Measurements from ENCODE around the gene STX2. TPM values are rescaled to one million over a fixed set of nuclear protein-coding genes. Genes with fewer than 3 reads are reported as not detected.

Gene STX2
- total RNA-seq, 1 experiment from 2014 or later, result 37.8 TPM

DNA sequence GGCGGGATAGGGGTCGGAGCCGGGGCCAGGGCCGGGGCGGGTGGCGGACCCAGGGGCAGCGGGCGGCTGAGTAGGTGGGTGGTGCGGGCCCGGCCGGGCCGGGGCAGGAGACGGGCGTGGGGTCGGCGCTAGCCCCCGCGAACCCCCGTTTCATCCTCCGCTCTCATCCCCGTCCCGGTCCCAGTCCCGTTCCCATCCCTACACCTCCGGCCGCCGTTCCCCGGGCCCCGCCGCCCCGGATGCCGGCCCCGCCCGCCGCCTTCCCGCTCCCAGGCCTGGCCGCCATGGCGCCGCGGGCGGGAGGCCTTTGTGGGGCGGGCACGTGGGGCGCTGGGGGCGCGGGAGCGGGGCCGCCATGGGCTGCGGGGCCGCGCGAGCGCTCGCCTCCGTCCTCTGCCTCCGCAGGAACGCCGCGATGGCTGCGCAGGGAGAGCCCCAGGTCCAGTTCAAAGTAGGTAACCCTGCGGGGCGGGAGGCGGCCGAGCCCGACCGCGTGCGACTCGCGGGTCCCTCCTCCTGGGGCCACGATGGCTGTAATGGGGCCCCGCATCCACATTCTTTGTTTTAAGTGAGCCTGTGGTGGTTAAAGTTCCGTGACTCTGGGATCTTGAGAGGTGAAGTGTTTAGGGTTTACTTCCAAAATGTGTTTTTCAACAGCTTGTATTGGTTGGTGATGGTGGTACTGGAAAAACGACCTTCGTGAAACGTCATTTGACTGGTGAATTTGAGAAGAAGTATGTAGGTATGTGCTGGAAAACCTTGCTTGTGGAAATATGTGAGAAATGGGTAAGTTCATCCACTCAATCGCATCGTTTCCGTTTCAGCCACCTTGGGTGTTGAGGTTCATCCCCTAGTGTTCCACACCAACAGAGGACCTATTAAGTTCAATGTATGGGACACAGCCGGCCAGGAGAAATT is 33.4 kb upstream of the STX2 start:
- H3K4me3 ChIP-seq (ENCODE audit: low read depth, low read length, poor library complexity, severe bottlenecking), result peak overlapping the region; percentile 66
- H3K9me3 ChIP-seq (ENCODE audit: low read depth, low read length, poor library complexity, severe bottlenecking), result no peaks in the 10 kb centered on the region
- intact Hi-C loops (cut with micrococcal nuclease; ENCODE audit: unreplicated experiment), result loop anchor here (5.0 kb wide), 1 partner anchor 35 kb away; the partner anchor contains the start of gene STX2
- ChIA-PET CTCF (no interaction called here), POLR2A (ENCODE audit: low non-redundant PET) (no interaction called here)
- BruUV-seq (replicated peaks), result no TSS peak
- H3K4me1 ChIP-seq (ENCODE audit: insufficient read depth, low read length, poor library complexity, severe bottlenecking), result peaks cover 19% of the 10 kb centered on the region
- peak overlapping the region; percentile 96 for H3K27ac ChIP-seq (ENCODE audit: low read depth, low read length, poor library complexity, severe bottlenecking)
- peaks cover 49% of the 10 kb centered on the region for H3K36me3 ChIP-seq (ENCODE audit: insufficient read depth, low read length, poor library complexity, severe bottlenecking)
- no peak for TF ChIP-seq EZH2 (IDR thresholded peaks at IDR 0.05; ENCODE audit: borderline replicate concordance, low read depth, low read length, poor library complexity, severe bottlenecking)
- TF ChIP-seq, protein P1, sequence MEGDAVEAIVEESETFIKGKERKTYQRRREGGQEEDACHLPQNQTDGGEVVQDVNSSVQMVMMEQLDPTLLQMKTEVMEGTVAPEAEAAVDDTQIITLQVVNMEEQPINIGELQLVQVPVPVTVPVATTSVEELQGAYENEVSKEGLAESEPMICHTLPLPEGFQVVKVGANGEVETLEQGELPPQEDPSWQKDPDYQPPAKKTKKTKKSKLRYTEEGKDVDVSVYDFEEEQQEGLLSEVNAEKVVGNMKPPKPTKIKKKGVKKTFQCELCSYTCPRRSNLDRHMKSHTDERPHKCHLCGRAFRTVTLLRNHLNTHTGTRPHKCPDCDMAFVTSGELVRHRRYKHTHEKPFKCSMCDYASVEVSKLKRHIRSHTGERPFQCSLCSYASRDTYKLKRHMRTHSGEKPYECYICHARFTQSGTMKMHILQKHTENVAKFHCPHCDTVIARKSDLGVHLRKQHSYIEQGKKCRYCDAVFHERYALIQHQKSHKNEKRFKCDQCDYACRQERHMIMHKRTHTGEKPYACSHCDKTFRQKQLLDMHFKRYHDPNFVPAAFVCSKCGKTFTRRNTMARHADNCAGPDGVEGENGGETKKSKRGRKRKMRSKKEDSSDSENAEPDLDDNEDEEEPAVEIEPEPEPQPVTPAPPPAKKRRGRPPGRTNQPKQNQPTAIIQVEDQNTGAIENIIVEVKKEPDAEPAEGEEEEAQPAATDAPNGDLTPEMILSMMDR (conservative IDR thresholded peaks at IDR 0.05; ENCODE audit: low read depth, low read length), result no peak
- H3K27me3 ChIP-seq (replicated peaks; ENCODE audit: insufficient read depth, low read depth, low read length, poor library complexity), result no peaks in the 10 kb centered on the region
- DNase-seq (ENCODE audit: low spot score), result peak; percentile 54

DNA sequence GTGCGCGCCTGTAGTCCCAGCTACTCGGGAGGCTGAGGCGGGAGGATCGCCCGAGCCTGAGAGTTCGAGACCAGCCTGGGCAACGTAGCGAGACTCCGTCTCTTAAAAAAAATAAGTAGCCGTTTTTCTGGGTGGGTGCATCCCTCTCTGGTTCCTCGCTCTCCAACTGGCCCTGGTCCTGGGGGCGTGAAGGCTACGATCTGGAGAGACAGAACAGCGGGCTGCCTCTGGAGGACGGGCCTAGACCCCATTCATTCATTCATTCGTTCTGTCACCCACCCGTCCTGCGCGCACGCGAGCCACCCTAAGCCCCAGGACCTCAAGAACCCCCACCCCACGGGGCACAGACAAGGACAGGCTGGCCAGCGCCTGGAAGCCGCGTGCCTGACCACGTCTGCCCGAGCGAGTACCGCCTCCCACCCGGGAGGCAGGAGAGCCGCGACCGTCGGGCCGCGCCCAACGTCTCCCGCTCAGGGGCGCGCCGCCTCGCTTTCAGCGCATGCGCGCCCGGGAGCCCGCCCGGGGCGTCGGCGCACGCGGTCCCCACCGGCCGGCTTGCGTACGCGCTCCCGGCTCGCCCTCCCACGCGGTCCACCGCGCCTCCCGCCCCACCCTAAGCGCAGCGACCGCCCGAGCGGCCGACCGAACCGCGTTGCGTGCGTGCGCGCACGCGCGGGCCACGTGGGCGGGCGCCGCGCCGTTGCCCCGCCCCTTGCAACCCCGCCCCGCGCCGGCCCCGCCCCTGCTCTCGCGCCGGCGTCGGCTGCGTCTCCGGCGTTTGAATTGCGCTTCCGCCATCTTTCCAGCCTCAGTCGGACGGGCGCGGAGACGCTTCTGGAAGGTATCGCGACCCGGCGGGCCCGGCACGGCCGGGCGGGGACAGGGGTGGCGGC is 32.5 kb upstream of the STX2 start, which contains the start of gene RAN:
Gene RAN (plus strand): TSS at position 781 of the 893 bp plus-strand sequence. CDS start 528 bp downstream, outside the sequence.
- Histone ChIP-seq H3K4me3 (ENCODE audit: low read depth, low read length, poor library complexity, severe bottlenecking) (peak within 1 kb of the TSS; percentile 66), H3K9me3 (ENCODE audit: low read depth, low read length, poor library complexity, severe bottlenecking) (no peaks in the 10 kb centered on the region), H3K36me3 (ENCODE audit: insufficient read depth, low read length, poor library complexity, severe bottlenecking) (peaks cover 40% of the 10 kb centered on the region), H3K4me1 (ENCODE audit: insufficient read depth, low read length, poor library complexity, severe bottlenecking) (peaks cover 19% of the 10 kb centered on the region), H3K27ac (ENCODE audit: low read depth, low read length, poor library complexity, severe bottlenecking) (peak within 1 kb of the TSS; percentile 96), H3K27me3 (replicated peaks; ENCODE audit: insufficient read depth, low read depth, low read length, poor library complexity) (no peaks in the 10 kb centered on the region)
- TSS peak; percentile 75 for BruUV-seq (replicated peaks)
- POLR2A ChIA-PET (ENCODE audit: low non-redundant PET), result interaction anchor here (0.5 kb wide), 1 partner anchor 13 kb away, joined by 8 read pairs; no protein-coding TSS in a partner anchor
- peak; percentile 96 for DNase-seq (ENCODE audit: low spot score)
- TF ChIP-seq, protein P1 (conservative IDR thresholded peaks at IDR 0.05; ENCODE audit: low read depth, low read length), result no peak
- no peak for TF ChIP-seq EZH2 (IDR thresholded peaks at IDR 0.05; ENCODE audit: borderline replicate concordance, low read depth, low read length, poor library complexity, severe bottlenecking)
- intact Hi-C loops (cut with micrococcal nuclease; ENCODE audit: unreplicated experiment), result loop anchor here (5.0 kb wide), 1 partner anchor 34 kb away; the partner anchor contains the start of gene STX2
- CTCF ChIA-PET, result interaction anchor here (0.5 to 1.0 kb wide), 2 partner anchors 40 to 45 kb away, joined by 3 to 4 read pairs; no protein-coding TSS in a partner anchor

Data from A673 (cell line).